Breast epithelium (tissue), 3 donors: ENCODE results near the gene PRAMEF5.
"Not testable (repeated sequence)": the region's sequence is repeated elsewhere in the genome, so short reads cannot be mapped to it uniquely, and the experiment has no call there.

Experiments
- POLR2A ChIP-seq: fragments of 450-650 bp; IDR thresholded peaks from one replicate; pipeline ENCODE4 v1.6.1; 2016; ENCODE audit warnings: antibody characterized with exemption, mild to moderate bottlenecking, moderate library complexity
- TF ChIP-seq, protein P1 (sequence below), 3 donors: fragments of 450-650 bp; IDR thresholded peaks; one replicate each; pipeline ENCODE4 v1.5.1; 2016 to 2017; ENCODE audit warnings: antibody characterized with exemption in 3 of 3, mild to moderate bottlenecking in 3 of 3, moderate library complexity in 3 of 3

DNA sequence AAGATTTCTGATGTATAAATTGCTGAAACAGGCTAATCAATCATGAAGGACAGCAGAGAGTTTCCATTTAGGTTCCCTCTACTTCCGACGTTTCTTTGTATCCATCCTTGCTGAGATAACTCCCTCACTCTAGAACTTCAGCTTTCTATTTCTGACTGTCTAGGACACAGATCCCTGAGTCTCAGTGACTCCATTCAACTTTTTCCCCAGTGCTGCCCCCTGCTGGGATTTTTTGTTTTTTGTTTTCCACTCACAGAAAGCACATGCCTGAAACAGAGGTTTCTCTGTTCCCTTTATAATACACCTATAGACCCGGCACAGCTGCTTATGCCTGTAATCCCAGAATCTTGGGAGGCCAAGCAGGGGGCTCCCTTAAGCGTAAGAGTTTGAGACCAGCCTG is 31.2 kb upstream of the PRAMEF5 start:
- TF ChIP-seq, protein P1, sequence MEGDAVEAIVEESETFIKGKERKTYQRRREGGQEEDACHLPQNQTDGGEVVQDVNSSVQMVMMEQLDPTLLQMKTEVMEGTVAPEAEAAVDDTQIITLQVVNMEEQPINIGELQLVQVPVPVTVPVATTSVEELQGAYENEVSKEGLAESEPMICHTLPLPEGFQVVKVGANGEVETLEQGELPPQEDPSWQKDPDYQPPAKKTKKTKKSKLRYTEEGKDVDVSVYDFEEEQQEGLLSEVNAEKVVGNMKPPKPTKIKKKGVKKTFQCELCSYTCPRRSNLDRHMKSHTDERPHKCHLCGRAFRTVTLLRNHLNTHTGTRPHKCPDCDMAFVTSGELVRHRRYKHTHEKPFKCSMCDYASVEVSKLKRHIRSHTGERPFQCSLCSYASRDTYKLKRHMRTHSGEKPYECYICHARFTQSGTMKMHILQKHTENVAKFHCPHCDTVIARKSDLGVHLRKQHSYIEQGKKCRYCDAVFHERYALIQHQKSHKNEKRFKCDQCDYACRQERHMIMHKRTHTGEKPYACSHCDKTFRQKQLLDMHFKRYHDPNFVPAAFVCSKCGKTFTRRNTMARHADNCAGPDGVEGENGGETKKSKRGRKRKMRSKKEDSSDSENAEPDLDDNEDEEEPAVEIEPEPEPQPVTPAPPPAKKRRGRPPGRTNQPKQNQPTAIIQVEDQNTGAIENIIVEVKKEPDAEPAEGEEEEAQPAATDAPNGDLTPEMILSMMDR (IDR thresholded peaks at IDR 0.05) = not testable (repeated sequence)
- TF ChIP-seq POLR2A = not testable (repeated sequence)
